Germinal center (tissue), 1 donor: ENCODE measurements around the gene ITGB1BP1.

Source experiments
- DNase-seq: peaks from one replicate; pipeline ENCODE4 v3.0.0; 2012; ENCODE audit warnings: mixed read lengths, low spot score

ITGB1BP1 gene, protein sequence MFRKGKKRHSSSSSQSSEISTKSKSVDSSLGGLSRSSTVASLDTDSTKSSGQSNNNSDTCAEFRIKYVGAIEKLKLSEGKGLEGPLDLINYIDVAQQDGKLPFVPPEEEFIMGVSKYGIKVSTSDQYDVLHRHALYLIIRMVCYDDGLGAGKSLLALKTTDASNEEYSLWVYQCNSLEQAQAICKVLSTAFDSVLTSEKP

DNA sequence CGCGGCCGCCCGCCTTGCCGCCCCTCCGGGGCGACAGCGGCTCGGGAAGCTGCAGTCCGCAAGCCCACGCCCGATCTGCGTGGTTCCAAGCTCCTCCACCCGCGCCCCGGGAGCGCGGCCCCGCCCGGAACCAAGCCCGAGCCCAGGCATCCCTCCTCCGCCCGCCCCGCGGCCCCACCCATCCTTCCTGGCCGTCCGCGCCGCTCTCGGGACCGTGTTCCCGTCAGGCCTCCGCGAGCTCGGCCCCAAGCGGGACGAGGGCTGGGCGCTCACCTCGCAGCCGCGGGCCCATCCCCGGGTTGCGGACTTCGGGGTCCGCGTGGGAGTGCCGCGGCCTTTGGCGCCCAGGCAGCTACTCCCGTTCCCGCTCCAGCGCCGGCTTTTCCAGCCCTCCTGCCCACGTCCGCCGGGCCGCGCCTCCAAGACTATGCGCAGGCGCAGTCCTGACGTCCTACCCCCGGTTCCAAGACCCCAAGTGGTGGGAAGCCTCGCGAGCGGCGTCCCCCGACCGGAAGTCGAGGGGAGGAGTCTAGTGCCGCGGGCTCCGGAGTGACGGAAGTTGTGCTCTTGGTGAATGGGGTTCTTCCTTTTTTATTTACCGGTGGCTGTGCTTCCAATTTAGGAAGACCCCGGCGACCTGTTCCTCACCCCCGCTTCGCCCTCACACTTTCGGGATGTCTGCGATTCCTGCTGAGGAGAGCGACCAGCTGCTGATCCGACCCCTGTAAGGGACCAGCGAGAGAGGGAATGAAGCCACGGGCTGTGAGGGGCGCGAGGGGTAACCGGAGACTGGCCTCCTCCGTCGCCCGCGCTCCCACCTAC, at the start of gene ITGB1BP1, which contains the start of gene CPSF3:
Gene ITGB1BP1 (minus strand): TSS at position 429 of the 822 bp plus-strand sequence. CDS start 4,831 bp downstream, outside the sequence.
Gene CPSF3 (plus strand): TSS at position 555 of the 822 bp plus-strand sequence. CDS start 120 bp downstream, at position 675.
- DNase-seq: peak; percentile 99

DNA sequence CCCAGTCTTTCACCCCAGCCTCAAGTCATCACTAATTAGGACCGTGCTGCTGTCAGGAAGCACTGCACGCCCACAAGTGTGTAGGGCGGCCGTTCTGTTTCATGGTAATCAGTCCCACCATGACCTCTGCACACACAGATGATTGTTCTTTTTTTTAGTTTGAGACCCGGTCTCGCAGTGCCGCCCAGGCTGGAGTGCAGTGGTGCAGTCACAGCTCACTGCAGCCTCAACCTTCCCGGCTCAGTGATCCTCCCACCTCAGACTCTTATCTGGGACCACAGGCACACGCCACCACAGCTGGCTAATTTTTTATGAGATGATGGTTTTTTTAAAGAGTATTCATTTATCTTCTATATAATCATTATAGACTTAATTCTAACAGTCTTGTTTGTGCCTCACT, 49.2 kb upstream of the ITGB1BP1 start:
- peak; percentile 18 for DNase-seq

- DNase-seq: no peak
Measured at GRCh38 chr2:9471206-9471605, 47.9 kb upstream of the ITGB1BP1 start.

DNA sequence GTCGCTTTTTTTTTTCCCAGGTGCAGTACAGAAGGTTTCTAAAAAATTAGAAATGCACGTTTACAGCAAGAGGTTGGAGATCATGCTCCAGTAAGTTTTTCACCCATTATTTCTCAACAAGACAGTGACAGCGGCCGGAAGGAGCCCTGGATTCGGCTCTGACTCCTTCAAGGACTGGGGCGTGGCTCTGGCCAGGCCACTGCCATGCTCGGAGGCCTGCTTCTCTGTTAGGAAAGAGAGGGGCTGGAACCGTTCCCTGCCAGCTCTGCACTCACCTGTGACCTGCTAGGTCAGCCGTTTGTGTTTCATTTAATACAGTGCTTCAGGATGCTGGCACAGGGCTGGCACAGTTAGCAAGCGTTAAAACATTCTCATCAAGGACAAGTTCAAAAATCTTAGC, 44.4 kb upstream of the ITGB1BP1 start:
- DNase-seq: no peak

DNA sequence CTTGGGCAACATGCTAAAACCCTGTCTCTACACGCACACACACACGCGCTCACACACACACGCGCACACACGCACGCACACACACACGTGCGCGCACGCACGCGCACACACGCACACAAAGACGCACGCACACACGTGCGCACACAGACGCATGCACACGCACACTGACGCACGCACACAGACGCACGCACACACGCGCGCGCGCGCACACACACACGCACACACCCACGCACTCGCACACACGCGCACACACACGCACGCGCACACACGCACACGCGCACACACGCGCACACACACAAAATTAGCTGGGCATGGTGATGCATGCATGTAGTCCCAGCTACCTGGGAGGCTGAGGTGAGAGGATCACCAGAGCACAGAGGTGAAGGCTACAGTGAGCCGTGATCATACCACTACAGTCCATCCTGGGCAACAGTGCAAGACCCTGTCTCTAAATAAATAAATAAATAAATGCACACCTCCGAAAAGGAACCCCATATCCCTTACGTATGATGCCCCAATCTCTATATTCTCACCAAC, 42.9 kb upstream of the ITGB1BP1 start:
- DNase-seq: no peak

DNA sequence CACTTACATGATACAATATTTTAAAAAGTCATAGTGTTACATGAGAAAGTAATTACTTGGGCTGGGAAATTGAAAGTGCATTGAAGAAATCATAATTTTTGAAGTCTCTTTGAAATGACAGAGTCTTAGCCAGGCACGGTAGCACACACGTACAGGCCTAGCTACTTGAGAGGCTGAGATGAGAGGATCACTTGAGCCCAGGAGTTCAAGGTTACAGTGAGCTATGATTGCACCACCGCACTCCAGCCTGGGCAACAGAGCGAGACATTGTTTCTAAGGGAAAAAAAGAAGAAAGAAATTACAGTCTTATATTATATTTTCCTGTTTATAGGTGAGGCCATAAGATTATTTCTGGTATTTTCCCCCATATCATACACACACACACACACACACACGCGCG, 41.8 kb upstream of the ITGB1BP1 start:
- DNase-seq: no peak

DNA sequence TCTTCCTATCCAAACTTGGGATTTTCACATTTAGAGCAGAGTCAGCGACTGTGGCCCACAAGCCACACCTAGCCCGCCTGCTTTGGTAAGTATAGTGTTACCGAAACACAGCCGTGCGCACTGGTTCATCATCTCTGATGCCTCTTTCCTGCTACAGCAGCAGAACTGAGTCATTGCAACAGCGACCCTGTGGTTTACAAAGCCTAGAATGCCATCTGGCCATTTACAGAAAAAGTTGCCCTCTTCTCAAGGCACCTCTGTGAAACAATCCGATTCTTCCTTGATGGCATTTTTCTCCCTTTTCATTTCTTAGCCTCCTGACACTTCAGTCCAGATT, 40.3 kb upstream of the ITGB1BP1 start:
- no peak for DNase-seq

- DNase-seq: no peak
Measured at GRCh38 chr2:9462886-9463697, 39.8 kb upstream of the ITGB1BP1 start.

DNA sequence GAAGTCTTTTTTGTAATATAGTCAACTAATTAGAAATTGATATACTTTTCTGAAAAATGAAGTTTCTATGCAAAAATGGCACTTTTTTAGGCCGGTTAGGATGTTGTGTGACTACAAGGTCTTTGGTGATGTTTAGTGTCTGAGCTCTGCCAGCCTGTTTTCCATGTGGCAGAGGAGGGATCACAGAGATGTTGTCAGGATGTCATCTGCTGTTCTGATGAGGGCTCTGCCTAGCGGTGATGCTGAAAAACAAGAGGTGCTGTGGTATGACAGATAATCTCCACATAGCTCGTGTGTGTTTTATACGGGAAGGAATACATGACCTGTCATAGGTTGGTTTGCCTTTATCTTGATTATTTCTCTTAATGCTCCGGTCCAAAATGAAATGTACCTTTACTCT, 39.0 kb upstream of the ITGB1BP1 start:
- DNase-seq: no peak

GRCh38 chr2:9461079-9461478, 37.8 kb upstream of the ITGB1BP1 start:
- no peak for DNase-seq

DNA sequence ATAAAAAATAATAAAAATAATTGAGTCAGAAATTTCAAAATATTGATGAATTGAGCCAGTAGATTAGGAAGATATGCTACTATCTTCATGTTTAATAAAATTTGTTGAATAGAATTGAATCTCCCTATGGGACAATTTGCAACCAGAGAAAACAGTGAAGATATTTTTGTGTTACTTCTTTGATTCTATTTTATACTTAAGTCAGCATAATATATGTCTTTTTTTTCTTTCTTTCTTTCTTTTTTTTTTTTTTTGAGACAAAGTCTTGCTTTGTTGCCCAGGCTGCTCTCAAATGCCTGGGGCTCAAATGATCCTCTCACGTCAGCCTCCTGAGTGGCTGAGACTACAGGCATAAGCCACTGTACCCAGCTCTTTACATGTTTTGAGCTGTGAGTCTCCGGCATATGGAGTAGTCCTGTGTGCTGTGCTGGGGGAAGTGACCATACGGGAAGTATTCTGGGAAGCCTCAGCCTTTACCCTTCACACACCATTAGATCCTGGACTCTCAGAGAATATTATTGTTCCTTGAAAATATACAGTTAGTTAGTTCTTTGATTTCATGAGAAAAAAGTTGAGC, 37.2 kb upstream of the ITGB1BP1 start:
- DNase-seq: no peak

- DNase-seq: no peak
Measured at GRCh38 chr2:9451231-9451630, 27.9 kb upstream of the ITGB1BP1 start.

DNA sequence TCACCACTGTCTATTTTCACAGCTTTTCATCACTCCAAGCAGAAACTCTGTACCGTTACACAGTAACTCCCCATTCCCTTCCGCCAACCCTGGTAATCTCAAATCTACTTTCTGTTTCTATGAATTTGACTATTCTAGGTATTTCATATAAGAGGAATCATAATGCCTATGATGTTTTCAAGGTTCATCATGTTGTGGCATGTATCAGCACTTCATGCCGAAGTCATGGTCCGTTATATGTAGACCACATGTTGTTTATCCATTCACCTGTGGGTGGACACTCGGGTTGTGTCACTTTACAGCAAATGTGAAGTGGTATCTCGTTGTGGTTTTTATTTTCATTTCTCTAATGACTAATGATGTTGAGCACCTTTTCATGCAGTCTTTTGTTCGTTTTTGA, 21.8 kb upstream of the ITGB1BP1 start:
- no peak for DNase-seq

DNA sequence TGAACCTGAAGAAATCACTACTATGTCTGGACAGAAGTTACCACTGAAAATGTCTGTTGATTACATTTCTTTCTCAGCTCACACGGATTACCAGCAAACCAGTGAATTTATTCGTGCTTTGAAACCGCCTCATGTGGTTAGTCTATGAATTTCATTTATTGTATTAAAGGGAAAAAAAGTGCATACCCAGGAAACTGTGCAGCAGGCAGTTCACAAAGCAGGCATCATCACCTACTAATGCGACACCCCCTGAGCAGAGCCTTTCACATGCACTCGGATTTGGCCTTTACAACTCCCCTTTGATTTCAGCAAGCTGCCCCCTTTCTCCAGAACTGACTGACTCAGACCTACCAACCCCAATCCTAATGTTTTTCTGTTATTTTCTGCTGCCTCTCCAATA, 20.2 kb upstream of the ITGB1BP1 start:
- DNase-seq: no peak

DNA sequence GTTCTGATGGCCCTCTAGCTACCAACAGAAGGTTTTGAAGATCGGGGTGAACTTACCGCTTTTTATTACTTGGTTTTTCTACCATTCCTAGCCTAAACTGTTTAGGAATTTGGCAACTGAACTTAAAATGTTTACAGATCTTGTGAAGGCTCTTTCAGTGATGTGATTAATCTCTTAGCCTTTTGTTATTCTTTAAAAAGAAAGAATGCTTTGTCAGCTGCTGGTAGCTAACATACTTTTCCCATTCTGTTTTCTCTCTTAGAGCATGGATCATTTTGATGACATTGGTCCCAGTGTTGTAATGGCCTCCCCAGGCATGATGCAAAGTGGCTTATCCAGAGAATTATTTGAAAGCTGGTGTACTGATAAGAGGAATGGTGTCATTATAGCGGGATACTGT, 18.2 kb upstream of the ITGB1BP1 start:
- no peak for DNase-seq

DNA sequence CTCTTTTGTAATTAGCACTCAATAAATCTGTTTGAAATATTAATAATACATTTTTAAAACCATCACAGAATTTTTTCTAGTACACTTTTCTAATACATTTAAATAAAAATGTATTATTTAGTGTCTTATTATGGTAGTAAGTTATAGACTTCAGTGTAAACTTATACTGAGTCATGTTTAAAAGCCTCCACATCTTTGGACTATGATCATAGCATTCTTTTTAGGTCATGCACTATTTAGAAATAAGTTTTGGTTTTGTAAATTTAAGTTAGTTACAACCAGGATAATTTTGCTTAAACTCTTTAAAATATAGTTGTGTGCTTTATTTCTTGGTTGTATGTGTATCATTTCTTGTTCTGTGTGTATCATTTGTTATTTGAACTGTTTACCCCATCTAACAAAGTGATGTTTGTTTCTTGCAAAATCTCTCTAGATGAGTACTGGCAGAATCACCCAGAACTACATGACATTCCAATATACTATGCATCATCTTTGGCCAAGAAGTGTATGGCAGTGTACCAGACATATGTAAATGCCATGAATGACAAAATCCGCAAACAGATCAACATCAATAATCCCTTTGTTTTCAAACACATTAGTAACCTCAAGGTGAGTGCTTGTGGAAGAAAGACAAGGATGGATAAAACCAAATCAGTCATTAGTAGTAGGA, 16.9 kb upstream of the ITGB1BP1 start:
- no peak for DNase-seq

GRCh38 chr2:9439536-9439935, 16.2 kb upstream of the ITGB1BP1 start:
- no peak for DNase-seq

DNA sequence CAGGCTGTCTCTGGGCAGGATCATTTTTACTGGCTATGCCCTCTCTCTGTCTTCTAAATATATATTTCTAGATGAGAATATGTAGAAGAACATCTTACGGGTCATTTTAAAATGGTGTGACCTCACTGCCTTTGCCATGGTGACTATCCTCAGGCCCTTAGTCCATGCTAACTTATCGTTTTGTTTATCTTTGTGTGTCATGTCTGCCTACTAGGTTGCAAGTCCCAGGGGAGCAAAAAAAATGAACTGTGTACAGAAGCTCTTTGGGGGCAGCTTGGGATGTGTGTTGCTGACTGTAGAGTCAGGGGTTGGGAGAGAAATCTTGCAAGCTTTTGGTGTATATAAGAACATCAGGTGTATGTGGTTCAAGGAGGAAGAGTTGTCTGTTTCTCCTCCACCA, 11.2 kb upstream of the ITGB1BP1 start:
- DNase-seq: no peak

GRCh38 chr2:9430316-9431293, 7.3 kb upstream of the ITGB1BP1 start:
- DNase-seq: no peak

DNA sequence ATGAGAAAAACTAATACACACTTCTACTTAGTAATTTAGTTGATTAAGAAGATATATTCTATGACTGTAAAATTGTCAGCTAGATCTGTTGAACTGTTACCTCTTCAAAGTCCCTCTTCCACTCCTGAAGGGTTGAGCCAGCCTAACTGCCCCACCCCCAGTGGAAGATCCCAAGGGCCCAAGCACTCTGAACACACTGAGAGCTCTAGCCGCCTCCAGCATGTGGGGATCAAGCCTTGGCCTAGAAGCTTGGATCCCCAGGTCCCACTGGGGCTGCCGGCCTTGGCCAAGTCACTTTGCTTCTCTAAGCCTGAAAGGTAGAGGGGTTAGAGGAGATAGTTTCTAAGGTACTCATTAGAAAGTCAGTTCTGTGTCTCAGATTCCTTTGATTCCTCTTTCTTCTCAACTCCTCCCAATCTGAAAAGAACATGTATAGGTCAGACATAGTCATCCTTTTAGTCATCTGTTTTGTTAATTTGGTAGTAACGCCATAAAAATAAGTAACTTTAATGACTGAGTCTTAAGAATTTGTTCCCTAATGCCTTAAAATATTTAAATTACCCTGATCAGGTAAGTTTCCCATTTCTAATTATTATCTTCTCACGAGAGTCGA, 5.7 kb upstream of the ITGB1BP1 start:
- no peak for DNase-seq
